ENCODE data around the gene RFESD. TPM values are rescaled to one million over a fixed set of nuclear protein-coding genes. Genes with fewer than 3 reads are reported as not detected.

Gene RFESD
- total RNA-seq, 1 experiment from 2014 or later, result 1.6 TPM

- H3K27me3 ChIP-seq (replicated peaks; ENCODE audit: control insufficient read depth, insufficient read depth, low read length), result no peaks in the 10 kb centered on the region
- H3K9me3 Mint-ChIP-seq (ENCODE audit: unreplicated experiment), result peaks cover 13% of the 10 kb centered on the region
- BruUV-seq (replicated peaks), result no TSS peak
- H3K4me3 Mint-ChIP-seq (ENCODE audit: unreplicated experiment), result no peak overlapping the region
- H3K4me3 ChIP-seq (ENCODE audit: low read depth, low read length), result no peak overlapping the region
- peaks cover 12% of the 10 kb centered on the region for H3K9me3 ChIP-seq
- TF ChIP-seq, protein P1, sequence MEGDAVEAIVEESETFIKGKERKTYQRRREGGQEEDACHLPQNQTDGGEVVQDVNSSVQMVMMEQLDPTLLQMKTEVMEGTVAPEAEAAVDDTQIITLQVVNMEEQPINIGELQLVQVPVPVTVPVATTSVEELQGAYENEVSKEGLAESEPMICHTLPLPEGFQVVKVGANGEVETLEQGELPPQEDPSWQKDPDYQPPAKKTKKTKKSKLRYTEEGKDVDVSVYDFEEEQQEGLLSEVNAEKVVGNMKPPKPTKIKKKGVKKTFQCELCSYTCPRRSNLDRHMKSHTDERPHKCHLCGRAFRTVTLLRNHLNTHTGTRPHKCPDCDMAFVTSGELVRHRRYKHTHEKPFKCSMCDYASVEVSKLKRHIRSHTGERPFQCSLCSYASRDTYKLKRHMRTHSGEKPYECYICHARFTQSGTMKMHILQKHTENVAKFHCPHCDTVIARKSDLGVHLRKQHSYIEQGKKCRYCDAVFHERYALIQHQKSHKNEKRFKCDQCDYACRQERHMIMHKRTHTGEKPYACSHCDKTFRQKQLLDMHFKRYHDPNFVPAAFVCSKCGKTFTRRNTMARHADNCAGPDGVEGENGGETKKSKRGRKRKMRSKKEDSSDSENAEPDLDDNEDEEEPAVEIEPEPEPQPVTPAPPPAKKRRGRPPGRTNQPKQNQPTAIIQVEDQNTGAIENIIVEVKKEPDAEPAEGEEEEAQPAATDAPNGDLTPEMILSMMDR (IDR thresholded peaks at IDR 0.05; ENCODE audit: insufficient read depth in 1 of 2, low read depth in 1 of 2, low read length in 1 of 2, severe bottlenecking in 1 of 2, unreplicated experiment in 1 of 2), result no peak
- no peaks in the 10 kb centered on the region for H3K4me1 ChIP-seq
- no peaks in the 10 kb centered on the region for H3K36me3 ChIP-seq (ENCODE audit: control insufficient read depth, insufficient read depth, low read length)
- CTCF ChIA-PET, result no interaction called here
- peaks cover 6% of the 10 kb centered on the region for H3K36me3 Mint-ChIP-seq (ENCODE audit: insufficient read depth, unreplicated experiment)
- no peaks in the 10 kb centered on the region for H3K27me3 Mint-ChIP-seq (ENCODE audit: insufficient read depth, unreplicated experiment)
- no peak for DNase-seq
- POLR2A ChIA-PET, result interaction anchor here (0.6 kb wide), 1 partner anchor 9 kb away, joined by 14 read pairs; no protein-coding TSS in a partner anchor
- H3K4me1 Mint-ChIP-seq (ENCODE audit: low read depth, unreplicated experiment), result no peaks in the 10 kb centered on the region
- intact Hi-C loops (cut with micrococcal nuclease; ENCODE audit: unreplicated experiment), result loop anchor here (5.0 kb wide), 1 partner anchor 52 kb away; the partner anchor contains the start of gene ARSK
- no peak overlapping the region for H3K27ac Mint-ChIP-seq (ENCODE audit: unreplicated experiment)
Observed at GRCh38 chr5:95609711-95610110, 36.9 kb upstream of the RFESD start.

- Histone ChIP-seq H3K9me3 (peaks cover 12% of the 10 kb centered on the region), H3K27me3 (replicated peaks; ENCODE audit: control insufficient read depth, insufficient read depth, low read length) (no peaks in the 10 kb centered on the region), H3K4me1 (no peaks in the 10 kb centered on the region), H3K4me3 (ENCODE audit: low read depth, low read length) (no peak overlapping the region), H3K36me3 (ENCODE audit: control insufficient read depth, insufficient read depth, low read length) (no peaks in the 10 kb centered on the region)
- no peak for DNase-seq
- BruUV-seq (replicated peaks), result no TSS peak
- ChIA-PET POLR2A (no interaction called here), CTCF (no interaction called here)
- H3K36me3 Mint-ChIP-seq (ENCODE audit: insufficient read depth, unreplicated experiment), result peaks cover 1% of the 10 kb centered on the region
- no peaks in the 10 kb centered on the region for H3K4me1 Mint-ChIP-seq (ENCODE audit: low read depth, unreplicated experiment)
- H3K4me3 Mint-ChIP-seq (ENCODE audit: unreplicated experiment), result no peak overlapping the region
- TF ChIP-seq, protein P1 (IDR thresholded peaks at IDR 0.05; ENCODE audit: insufficient read depth in 1 of 2, low read depth in 1 of 2, low read length in 1 of 2, severe bottlenecking in 1 of 2, unreplicated experiment in 1 of 2), result no peak
- no peaks in the 10 kb centered on the region for H3K27me3 Mint-ChIP-seq (ENCODE audit: insufficient read depth, unreplicated experiment)
- intact Hi-C loops (cut with micrococcal nuclease; ENCODE audit: unreplicated experiment), result no loop called here
- H3K9me3 Mint-ChIP-seq (ENCODE audit: unreplicated experiment), result peaks cover 13% of the 10 kb centered on the region
- no peak overlapping the region for H3K27ac Mint-ChIP-seq (ENCODE audit: unreplicated experiment)
Observed at GRCh38 chr5:95610546-95610945, 36.0 kb upstream of the RFESD start.

GRCh38 chr5:95611396-95611795 lies 35.2 kb upstream of the RFESD start:
- intact Hi-C loops (cut with micrococcal nuclease; ENCODE audit: unreplicated experiment), result no loop called here
- CTCF ChIA-PET, result no interaction called here

More at GRCh38 chr5:95611396-95611795, 35.2 kb upstream of the RFESD start:
- H3K9me3 Mint-ChIP-seq (ENCODE audit: unreplicated experiment), result peaks cover 13% of the 10 kb centered on the region
- POLR2A ChIA-PET, result no interaction called here
- H3K27ac Mint-ChIP-seq (ENCODE audit: unreplicated experiment), result no peak overlapping the region
- Histone ChIP-seq H3K9me3 (peaks cover 12% of the 10 kb centered on the region), H3K4me3 (ENCODE audit: low read depth, low read length) (no peak overlapping the region), H3K4me1 (no peaks in the 10 kb centered on the region), H3K27me3 (replicated peaks; ENCODE audit: control insufficient read depth, insufficient read depth, low read length) (no peaks in the 10 kb centered on the region), H3K36me3 (ENCODE audit: control insufficient read depth, insufficient read depth, low read length) (no peaks in the 10 kb centered on the region)
- TF ChIP-seq, protein P1 (IDR thresholded peaks at IDR 0.05; ENCODE audit: insufficient read depth in 1 of 2, low read depth in 1 of 2, low read length in 1 of 2, severe bottlenecking in 1 of 2, unreplicated experiment in 1 of 2), result no peak
- no peaks in the 10 kb centered on the region for H3K4me1 Mint-ChIP-seq (ENCODE audit: low read depth, unreplicated experiment)
- no TSS peak for BruUV-seq (replicated peaks)
- no peak for DNase-seq
- no peaks in the 10 kb centered on the region for H3K36me3 Mint-ChIP-seq (ENCODE audit: insufficient read depth, unreplicated experiment)
- H3K27me3 Mint-ChIP-seq (ENCODE audit: insufficient read depth, unreplicated experiment), result no peaks in the 10 kb centered on the region
- H3K4me3 Mint-ChIP-seq (ENCODE audit: unreplicated experiment), result no peak overlapping the region

All from Caco-2 (cell line).